Measurements from ENCODE around the gene FBXO45.
"Not testable (repeated sequence)": the region's sequence is repeated elsewhere in the genome, so short reads cannot be mapped to it uniquely, and the experiment has no call there.

Gene FBXO45

DNA sequence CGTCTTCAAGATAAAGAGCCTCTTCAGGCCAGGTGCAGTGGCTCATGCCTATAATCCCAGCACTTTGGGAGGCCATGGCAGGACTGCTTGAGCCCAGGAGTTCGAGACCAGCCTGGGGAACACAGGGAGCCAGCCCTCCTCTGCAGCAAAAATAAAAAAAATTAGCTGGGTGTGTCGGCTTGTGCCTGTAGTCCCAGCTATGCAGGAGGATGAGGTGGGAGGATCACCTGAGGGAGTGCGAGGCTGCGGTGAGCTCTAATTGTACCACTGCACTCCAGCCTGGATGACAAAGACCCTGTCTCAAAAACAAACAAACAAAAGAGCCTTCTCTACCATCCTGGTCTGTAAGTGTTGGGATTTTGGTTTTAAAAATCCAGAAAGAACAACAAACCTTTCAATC lies 11.2 kb upstream of the FBXO45 start:
- no peak for DNase-seq (ENCODE audit: low read depth)

DNA sequence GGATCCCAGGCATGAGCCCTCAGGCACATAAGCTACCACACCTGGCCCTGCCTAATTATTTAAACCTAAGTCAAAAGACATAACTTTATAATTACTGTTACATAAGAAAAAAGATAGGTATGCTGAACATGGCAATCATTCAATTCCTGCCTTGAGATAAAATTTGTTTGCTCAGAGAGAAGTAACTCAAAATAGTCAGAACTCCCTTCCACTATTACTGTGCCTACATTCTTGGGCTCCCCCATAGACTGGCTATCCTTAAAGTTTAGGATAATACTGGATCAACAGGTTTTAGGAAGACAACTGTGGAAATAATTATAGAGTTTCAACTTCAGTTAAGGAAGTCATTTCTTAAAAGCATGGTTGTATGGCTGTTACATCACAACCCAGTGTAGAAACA lies 10.0 kb upstream of the FBXO45 start:
- DNase-seq (ENCODE audit: low read depth) = no peak

DNA sequence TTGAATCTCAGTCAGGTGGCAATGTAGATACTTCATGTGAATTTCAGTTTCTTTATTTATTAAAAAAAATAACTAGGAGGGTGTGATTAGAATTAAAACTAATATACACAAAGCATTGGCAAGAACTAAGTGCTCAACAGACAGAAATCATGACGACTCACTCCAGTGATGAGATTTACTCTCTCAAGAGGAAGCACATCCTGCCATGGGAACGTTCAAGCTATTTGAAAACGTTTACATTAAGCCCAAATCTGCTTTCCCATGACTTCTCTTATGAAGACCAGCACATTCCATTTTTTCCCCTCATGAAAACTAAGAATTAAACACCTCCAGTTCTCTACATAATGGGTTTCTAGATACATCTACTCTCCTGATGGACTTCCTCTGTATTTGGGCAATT lies 8.6 kb upstream of the FBXO45 start:
- DNase-seq (ENCODE audit: low read depth) = no peak

DNA sequence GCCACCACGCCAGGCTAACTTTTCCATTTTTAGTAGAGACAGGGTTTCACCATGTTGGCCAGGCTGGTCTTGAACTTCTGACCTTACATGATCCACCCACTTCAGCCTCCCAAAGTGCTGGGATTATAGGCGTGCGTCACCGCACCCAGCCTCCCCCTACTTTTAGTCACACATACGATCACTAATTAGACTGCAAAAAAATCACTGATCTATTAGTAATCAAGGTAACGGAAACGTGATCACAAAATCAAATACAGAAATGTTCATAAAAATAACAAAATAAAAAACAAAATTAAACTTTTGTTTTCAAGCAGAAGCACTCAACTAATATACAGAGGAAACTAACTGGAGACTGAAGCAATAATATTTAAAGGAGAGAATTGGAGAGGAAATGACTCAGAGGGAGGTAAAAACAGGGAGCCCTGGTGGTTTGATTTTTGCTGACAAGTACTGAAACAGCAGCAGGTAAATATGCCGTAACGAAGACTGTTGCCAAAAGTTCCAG lies 4.7 kb upstream of the FBXO45 start:
- no peak for DNase-seq (ENCODE audit: low read depth)

DNA sequence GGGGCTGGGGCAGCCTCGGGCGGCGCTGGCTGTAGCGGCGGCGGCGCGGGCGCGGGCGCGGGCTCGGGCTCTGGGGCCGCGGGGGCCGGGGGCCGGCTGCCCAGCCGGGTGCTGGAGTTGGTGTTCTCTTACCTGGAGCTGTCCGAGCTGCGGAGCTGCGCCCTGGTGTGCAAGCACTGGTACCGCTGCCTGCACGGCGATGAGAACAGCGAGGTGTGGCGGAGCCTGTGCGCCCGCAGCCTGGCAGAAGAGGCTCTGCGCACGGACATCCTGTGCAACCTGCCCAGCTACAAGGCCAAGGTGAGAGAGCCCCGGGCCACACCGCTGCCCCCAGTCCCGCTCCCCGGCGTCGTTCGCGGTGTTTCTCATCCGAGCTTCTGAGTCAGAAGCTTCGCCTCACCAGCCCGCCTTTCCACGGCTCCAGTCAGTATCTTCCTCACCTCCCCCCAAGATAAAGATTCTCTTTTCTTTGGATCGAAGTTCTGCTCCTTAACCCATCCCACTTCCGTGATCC lies 600 bp downstream of the FBXO45 start:
- DNase-seq (ENCODE audit: low read depth) = no peak

DNA sequence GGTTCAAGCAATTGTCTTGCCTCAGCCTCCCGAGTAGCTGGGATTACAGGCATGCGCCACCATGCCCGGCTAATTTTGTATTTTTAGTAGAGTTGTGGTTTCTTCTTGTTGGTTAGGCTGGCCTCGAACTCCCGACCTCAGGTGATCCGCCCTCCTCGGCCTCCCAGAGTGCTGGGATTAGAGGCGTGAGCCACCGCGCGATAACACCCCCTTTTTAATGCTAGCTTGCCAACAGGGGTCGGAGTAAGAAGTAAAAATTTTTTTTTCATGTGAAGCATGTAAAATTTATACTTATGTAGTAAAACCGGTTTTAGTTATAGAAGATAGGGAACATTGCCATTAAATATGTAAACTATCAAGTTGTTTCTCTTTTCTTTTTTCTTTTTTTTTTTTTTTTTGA lies 1.9 kb downstream of the FBXO45 start:
- not testable (repeated sequence) for DNase-seq (ENCODE audit: low read depth)

DNA sequence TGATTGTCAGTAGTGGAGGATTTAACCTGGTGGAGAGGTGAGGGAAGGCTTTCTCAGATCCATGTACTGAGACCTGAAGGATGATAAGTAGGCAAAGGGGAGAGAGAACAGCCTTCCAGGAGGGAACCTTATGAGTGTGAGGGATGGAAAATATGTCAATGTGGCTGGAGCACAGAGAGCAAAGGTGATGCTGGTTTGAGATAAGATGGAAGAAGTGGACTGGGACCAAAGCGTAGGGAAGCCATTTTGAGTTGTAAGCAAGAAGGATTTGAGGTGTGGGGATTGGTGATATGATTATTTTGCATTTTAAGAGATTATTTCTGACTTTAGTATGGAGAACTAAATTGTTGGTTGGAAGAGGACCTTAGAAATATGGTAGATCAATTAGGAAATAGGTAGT lies 3.9 kb downstream of the FBXO45 start:
- DNase-seq (ENCODE audit: low read depth) = no peak

DNA sequence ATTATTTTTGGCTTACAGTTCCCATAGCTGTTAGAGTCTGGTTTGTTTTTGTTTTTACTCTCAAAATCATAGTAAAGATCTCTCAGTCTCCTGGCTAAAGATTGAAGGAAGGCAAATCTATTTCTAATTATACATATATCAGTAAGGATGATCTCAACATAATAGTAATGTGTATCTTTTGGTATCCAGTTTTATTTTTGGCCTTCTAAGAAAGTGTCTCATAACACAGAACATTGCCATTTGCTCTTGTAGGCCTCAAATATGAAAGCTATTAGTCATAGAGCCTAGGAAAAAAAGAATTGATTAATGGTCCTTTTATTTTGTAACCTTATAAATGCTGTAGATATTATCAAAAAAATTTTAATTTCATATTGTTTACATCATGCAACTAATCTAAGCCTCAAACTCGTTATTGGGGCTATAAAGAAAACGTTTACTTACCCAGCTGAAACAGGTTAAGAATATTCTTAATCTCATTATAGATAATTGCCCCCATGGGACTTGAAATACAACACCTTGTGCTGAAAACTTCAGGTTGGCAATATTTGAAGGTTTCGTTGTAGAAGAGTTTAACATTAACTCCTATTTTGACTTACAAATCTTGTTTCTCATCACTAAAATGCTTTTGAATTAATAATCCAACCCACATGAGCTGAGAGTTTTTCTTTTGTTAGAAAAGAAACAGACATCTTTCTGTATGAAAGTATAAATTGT lies 16.7 kb downstream of the FBXO45 start:
- no peak for DNase-seq (ENCODE audit: low read depth)

DNA sequence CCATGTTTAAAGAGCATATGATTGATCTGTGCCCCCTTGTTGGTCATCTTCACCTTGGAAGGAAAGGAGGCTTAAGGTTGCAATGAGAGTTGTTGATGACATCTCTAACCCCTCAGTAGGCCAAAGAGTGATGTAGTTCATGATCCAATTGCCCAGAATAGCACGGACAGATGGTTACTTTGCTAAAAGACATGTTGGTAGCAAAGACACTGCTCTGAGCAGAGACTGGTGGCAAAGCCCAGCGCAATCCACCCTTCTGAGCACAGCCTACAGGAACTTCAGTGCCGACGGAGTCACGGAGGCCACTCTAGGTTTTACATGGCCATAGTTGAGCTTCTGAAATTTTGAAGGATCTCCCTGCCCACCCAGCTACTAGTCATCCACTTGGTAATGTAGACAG lies 21.8 kb downstream of the FBXO45 start:
- DNase-seq (ENCODE audit: low read depth) = no peak

DNA sequence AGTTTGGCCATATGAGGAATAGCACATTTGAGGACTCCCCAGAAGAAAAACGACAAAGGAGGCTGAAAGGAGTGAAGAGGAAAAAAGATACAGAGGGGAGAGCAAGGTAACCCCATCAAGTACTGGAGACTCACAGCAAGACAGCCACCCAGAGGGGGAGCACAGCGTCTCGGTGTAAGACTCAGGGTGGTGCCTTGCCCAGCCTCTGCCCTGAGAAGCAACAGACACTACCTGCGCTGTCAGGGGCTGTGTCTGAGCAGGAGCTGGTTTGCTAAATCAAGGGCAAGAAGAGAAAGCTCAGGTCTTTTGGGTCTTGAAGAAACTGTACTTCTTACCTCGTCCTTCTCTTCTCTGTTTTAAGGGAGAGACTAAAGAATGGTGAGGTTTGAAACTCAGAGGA lies 27.9 kb downstream of the FBXO45 start:
- no peak for DNase-seq (ENCODE audit: low read depth)

DNA sequence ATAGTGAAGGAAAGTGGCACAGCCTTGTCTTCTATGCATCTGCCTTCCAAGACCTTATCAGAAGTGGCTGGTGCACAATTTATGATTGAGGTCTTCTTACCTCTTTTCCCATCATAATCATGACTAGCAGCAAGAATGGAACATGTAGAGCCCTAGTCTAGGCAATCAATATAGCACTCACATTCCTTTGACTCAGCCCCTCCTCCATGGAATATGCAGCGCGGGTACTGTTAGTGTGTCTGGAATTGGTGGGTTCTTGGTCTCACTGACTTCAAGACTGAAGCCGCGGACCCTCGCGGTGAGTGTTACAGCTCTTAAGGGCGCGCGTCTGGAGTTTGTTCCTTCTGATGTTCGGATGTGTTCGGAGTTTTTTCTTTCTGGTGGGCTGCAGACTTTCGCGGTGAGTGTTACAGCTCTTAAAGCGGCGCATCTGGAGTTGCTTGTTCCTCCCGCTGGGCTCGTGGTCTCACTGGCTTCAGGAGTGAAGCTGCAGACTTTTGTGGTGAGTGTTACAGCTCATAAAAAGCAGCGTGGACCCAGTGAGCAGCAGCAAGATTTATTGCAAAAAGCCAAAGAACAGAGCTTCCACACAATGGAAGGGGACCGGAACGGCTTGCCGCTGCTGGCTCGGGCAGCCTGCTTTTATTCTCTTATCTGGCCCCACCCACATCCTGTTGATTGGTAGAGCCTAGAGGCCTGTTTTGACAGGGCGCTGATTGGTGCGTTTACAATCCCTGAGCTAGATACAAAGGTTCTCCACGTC lies 29.7 kb downstream of the FBXO45 start:
- not testable (repeated sequence) for DNase-seq (ENCODE audit: low read depth)

DNA sequence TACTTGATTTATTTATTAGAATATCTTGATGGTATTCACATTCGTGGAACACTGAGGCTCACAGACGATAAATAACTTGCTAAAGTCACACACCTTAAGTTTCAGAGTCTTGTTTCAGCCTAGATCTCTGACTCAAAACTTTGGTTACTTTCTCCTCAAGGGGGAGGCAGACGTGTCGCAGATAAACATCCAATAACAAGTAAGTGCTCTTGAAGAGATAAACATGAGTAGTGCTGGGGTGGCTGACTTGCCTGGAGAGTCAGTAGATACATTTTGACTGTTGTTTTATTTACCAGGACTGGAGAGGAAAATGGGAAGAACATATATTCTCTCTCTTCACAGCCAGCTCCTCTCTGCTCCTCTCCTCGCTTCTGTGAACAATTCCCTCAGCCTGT lies 31.3 kb downstream of the FBXO45 start:
- no peak for DNase-seq (ENCODE audit: low read depth)

DNA sequence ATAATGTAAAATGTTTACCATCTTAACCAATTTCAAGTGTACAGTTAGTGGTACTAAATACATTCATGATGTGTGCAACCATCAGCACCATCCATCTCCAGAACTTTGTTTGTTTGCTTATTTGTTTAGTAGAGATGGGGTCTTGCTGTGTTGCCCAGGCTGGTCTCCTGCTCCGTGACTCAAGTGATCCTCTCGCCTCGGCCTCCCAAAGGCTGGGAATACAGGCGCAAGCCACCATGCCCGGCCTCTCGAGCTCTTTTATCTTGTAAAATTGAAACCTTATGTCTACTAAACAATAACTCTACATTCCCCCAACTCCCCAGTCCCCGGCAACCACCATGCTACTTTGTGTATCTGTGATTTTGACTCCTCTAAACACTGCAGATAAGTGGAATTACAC lies 31.9 kb downstream of the FBXO45 start:
- DNase-seq (ENCODE audit: low read depth) = no peak

DNA sequence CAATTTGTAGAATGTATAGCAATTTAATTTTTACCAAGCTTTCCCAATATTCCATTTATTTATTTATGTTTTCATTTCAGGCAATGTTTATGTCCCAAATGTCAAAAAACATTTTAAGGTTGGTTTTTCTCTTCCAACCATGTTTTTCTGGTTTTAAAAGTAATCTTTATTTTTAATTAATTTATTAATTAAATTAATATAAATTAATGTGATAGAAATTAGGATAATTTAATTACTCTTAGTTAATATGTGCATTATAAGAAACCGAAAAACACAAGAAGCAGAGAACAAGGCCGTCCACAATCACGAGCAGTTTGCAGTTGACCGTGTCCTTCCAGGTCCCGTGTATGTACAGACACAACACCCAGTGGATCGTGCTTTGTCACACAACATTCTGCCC lies 34.2 kb downstream of the FBXO45 start:
- no peak for DNase-seq (ENCODE audit: low read depth)

DNA sequence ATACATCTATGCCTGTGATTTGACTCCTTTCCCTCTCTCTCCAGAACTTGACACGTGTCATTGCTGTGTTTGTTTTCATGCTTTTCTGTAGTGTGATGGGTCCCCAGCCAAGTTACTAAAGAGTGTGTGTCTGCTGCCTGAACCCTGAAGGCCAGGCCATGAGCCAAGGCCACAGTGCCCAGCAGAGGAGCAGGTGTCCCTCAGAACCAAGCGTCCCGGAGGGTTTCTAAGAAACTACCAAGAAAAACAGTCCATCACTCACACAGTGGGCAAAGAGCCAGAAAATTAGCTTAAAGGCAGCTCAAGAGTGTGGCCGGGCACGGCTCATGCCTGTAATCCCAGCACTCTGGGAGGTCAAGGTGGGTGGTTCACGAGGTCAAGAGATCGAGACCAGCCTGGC lies 35.2 kb downstream of the FBXO45 start:
- DNase-seq (ENCODE audit: low read depth) = no peak

DNA sequence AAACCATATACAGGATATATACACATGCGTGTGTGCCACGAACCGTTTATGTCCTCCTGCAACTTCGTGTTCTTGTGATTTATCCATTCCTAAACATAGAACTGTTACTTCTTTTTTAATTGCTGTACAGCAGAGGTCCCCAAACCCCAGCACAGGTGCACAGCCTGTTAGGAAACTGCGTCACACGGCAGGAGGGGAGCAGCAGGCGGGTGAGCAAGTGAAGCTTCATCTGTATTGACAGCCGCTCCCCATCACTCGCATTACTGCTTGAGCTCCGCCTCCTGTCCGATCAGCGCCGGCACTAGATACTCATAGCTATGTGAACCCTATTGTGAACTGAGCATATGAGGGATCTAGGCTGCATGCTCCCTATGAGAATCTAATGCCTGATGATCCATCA lies 36.1 kb downstream of the FBXO45 start:
- DNase-seq (ENCODE audit: low read depth) = no peak

DNA sequence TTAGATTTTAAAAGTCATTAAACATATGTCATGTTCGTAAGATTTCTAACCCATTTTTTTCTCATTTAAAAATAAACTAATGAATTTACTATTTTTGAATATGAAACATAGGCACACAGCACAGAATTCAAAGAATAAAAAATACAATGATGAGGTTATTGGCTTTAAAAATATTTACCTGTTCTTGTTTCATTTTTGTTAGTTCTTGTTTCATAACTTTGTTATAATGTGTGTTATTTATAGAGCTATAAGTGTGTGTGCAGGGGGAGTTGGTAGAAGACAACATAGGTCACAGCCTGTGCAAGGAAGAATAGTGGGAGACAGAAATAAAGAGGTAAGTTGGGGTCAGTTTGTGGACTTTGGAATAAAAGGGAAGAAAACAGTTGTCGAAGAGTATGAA lies 40.2 kb downstream of the FBXO45 start:
- no peak for DNase-seq (ENCODE audit: low read depth)

DNA sequence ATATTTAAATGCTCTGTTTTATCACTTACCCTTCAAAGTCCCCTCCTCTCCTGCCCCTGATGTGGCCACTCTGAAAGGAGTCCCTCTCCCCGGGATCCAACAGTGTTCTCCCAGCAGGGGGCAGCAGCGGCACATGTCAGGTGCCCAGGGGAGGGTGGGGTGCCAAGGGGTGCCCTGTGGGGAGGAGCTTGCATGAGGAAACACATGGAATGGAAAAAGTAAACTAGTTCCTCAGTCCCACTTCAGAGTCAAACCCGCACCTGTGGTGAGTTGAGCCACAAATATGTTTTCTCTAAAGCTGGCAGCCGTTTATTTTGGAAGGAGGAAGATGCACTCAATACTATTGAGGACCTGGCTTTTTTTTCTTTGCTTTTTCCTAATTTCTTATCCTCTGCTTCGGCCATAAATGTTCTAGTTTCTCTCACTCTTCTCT lies 40.9 kb downstream of the FBXO45 start:
- peak; percentile 46 for DNase-seq (ENCODE audit: low read depth)

DNA sequence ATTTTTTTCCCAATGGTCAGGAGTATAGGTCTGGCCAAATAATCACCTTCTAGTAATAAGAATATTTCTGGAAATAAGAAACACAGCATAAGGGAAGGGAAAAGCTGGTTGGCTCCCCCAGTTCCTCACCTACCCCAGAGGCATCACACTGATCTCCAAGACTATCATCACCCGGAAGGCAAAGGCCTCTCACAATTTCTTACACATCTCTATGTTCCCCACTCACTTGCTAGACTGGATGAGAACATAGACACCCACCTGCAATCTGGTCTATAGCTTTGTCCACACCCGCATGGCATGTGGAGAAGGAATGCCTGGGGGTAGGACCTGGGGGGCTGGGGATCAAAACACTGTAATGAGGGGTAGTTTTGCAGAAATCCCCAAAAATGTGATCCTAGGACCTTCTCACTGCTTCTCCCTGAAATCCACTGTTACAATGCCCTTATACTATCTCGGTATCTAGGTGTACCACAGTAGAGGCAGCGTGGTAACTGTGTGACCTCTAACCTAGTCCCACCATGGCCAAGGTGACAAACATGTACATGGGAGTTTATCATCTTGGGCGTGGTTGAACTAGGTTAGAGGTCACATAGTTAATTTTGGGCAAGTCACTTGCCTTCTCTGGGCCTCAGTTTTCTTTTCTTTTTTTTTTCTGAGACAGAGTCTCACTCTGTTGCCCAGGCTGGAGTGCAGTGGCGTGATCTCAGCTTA lies 41.5 kb downstream of the FBXO45 start:
- DNase-seq (ENCODE audit: low read depth) = no peak

DNA sequence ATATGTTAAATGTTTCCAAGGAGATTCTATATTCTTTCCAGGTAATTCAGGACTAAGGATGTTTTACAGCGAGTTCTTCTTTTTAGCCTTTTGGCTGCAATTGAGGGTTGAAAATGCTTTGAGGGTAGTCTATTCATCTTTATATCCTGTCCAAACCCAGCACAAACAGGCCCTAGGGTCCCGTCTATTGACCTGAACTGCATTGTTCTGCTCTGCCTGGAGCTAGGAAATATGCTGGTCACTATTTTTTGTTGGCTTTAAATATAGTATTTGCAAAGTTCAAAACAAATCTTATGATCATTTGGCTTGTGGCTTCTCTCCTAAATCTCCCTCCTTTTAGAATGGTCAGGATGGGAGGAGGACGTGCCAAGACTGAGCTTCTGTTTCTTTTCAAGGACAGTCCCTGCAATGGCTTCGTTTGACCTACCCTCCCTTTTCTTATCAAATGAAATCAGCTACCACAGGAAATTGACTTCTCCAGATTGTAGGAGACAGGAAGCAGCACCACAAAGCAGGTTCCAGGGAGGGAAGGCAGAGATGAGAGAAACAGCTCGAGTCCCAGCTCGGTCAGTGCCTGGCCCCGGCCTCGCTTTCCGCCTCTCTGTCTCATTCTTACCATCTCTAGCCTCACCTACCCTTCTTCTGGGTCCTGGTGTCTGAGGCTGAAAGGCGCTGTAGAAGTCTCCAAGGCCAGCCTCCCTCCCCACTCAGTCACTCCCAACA lies 43.5 kb downstream of the FBXO45 start:
- no peak for DNase-seq (ENCODE audit: low read depth)

DNA sequence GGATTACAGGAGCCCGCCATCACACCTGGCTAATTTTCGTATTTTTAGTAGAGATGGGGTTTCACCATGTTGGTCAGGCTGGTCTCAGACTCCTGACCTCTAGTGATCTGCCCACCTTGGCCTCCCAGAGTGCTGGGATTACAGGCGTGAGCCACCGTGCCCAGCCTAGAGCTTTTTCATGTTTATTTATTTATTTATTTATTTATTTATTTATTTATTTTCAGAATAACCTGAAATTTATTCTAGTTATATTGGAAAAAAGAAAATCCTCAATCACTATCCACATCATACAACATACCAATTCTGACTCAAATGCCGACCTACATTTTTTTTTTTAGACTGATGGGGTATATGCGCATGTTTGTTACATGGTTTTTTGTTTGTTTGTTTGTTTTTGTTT lies 46.8 kb downstream of the FBXO45 start:
- not testable (repeated sequence) for DNase-seq (ENCODE audit: low read depth)

DNA sequence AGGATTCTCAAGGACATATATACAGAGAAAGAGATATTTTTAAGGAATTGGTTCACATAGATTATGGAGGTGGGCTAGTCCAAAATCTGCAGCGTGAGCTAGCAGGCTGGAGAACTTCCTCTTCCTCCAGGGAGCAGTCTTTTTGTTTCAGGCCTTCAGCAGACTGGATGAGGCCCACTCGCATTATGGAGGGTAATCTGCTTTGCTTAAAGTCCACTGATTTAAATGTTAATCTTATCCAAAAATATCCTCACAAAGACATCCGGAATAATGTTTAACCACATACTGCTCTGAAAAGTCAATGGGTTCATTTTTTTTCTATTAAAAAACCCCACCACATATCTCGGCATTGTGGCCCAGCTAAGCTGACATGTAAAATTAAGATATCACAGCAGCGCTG lies 48.8 kb downstream of the FBXO45 start:
- DNase-seq (ENCODE audit: low read depth) = no peak

Measured in HS-5 (cell line).